Endodermal cell (in vitro differentiated cells): ENCODE measurements around the gene BRD4. TPM values are rescaled to one million over a fixed set of nuclear protein-coding genes. Genes with fewer than 3 reads are reported as not detected.

Source experiments
- DNase-seq: peaks from one replicate; pipeline ENCODE4 v3.0.0-alpha.2; 2017
- H3K27ac ChIP-seq: 2 replicates; pipeline ENCODE4 v1.5.1; 2013; ENCODE audit warnings: mild to moderate bottlenecking, low read depth, low read length, moderate library complexity
- H3K27me3 ChIP-seq: 2 replicates; pipeline ENCODE4 v1.6.1; 2013; ENCODE audit warnings: mild to moderate bottlenecking, low read length, moderate library complexity; ENCODE audit not compliant: insufficient read depth, control insufficient read depth, poor library complexity, severe bottlenecking
- H3K36me3 ChIP-seq: 2 replicates; pipeline ENCODE4 v1.7.0; 2013; ENCODE audit warnings: mild to moderate bottlenecking, low read length, moderate library complexity; ENCODE audit not compliant: control insufficient read depth, insufficient read depth
- H3K4me1 ChIP-seq: one replicate; pipeline ENCODE4 v1.7.0; 2013; ENCODE audit warnings: low read length; ENCODE audit not compliant: control insufficient read depth, insufficient read depth
- H3K4me3 ChIP-seq: 2 replicates; pipeline ENCODE4 v1.5.1; 2013; ENCODE audit warnings: mild to moderate bottlenecking, low read length, moderate library complexity
- H3K9ac ChIP-seq: 2 replicates; pipeline ENCODE4 v1.6.1; 2013; ENCODE audit warnings: mild to moderate bottlenecking, low read length, moderate library complexity; ENCODE audit not compliant: poor library complexity, severe bottlenecking; ENCODE audit errors: extremely low read depth
- H3K9me3 ChIP-seq: 2 replicates; pipeline ENCODE4 v1.6.1; 2013; ENCODE audit warnings: mild to moderate bottlenecking, low read length, moderate library complexity; ENCODE audit not compliant: control insufficient read depth
- H3K27ac Mint-ChIP-seq: 2 replicates; pipeline ENCODE4 v1.8.0; 2020; ENCODE audit warnings: mixed read lengths
- H3K27me3 Mint-ChIP-seq: 2 replicates; pipeline ENCODE4 v1.8.0; 2021; ENCODE audit warnings: mild to moderate bottlenecking, mixed read lengths; ENCODE audit not compliant: insufficient read depth
- H3K36me3 Mint-ChIP-seq: 2 replicates; pipeline ENCODE4 v1.8.0; 2020; ENCODE audit warnings: low read depth, mixed read lengths
- H3K4me1 Mint-ChIP-seq: 2 replicates; pipeline ENCODE4 v1.8.0; 2020; ENCODE audit warnings: mixed read lengths
- H3K4me3 Mint-ChIP-seq: 2 replicates; pipeline ENCODE4 v1.8.0; 2020; ENCODE audit warnings: mild to moderate bottlenecking, moderate library complexity, mixed read lengths
- H3K9me3 Mint-ChIP-seq: 2 replicates; pipeline ENCODE4 v1.8.0; 2020; ENCODE audit warnings: mild to moderate bottlenecking, mixed read lengths
- CTCF ChIP-seq: fragments of 200-600 bp; sonication (generic); conservative IDR thresholded peaks from 2 replicates; pipeline ENCODE4 v1.5.0; 2021; ENCODE audit warnings: antibody characterized with exemption, mild to moderate bottlenecking
- WGBS, 2 experiments: methylation state at CpG; one replicate each; pipeline versions ENCODE4 v1.1.5 to v1.1.7; 2013; ENCODE audit warnings: missing lambda C conversion rate in 2 of 2, mixed read lengths in 1 of 2; ENCODE audit not compliant: insufficient coverage in 1 of 2, insufficient read length in 1 of 2; 5-methylcytosine and 5-hydroxymethylcytosine counted together
- total RNA-seq, 2 donors: library from RNA; stranded (reverse); fragmentation: NEBNext Ultra II Directional in 1 of 2; extraction: Animal tissue kit (Norgen Biotek cat#: 25700) in 1 of 2; gene quantifications; 2 replicates in 1 of 2; 3 replicates in 1 of 2; pipeline ENCODE4 v1.2.1, GENCODE V29; 2021

The BRD4 gene
- total RNA-seq, 2 donors from 2014 or later, result 149 to 156 TPM

GRCh38 chr19:15298847-15299567 is 33.3 kb downstream of the BRD4 start:
- DNase-seq, result no peak

GRCh38 chr19:15297416-15298224 is 34.7 kb downstream of the BRD4 start:
- Histone ChIP-seq H3K9ac (no peak overlapping the region), H3K4me1 (peaks cover 23% of the 10 kb centered on the region), H3K4me3 (no peak overlapping the region), H3K36me3 (peaks cover 8% of the 10 kb centered on the region), H3K27ac (peak overlapping the region; percentile 26), H3K27me3 (no peaks in the 10 kb centered on the region), H3K9me3 (no peaks in the 10 kb centered on the region)
- Mint-ChIP-seq H3K4me1 (peaks cover 59% of the 10 kb centered on the region), H3K9me3 (no peaks in the 10 kb centered on the region), H3K27ac (peak overlapping the region; percentile 78), H3K36me3 (peaks cover 12% of the 10 kb centered on the region), H3K4me3 (peak overlapping the region; percentile 30), H3K27me3 (no peaks in the 10 kb centered on the region)
- peak; percentile 34 for TF ChIP-seq CTCF
- 92 to 93% methylated on average over 9 to 10 of the region's 10 CpGs for WGBS, 2 experiments
- DNase-seq, result no peak

More at GRCh38 chr19:15298847-15299567, 33.3 kb downstream of the BRD4 start:
- TF ChIP-seq CTCF, result no peak
- peak overlapping the region; percentile 25 for H3K27ac ChIP-seq
- no peak overlapping the region for H3K4me3 Mint-ChIP-seq
- H3K36me3 Mint-ChIP-seq, result peaks cover 12% of the 10 kb centered on the region
- WGBS, 2 experiments, result 80 to 96% methylated on average over 5 to 7 of the region's 7 CpGs
- H3K36me3 ChIP-seq, result peaks cover 8% of the 10 kb centered on the region
- peak overlapping the region; percentile 64 for H3K27ac Mint-ChIP-seq
- H3K9ac ChIP-seq, result no peak overlapping the region
- no peaks in the 10 kb centered on the region for H3K9me3 Mint-ChIP-seq
- no peak overlapping the region for H3K4me3 ChIP-seq
- H3K27me3 Mint-ChIP-seq, result no peaks in the 10 kb centered on the region
- peaks cover 56% of the 10 kb centered on the region for H3K4me1 Mint-ChIP-seq
- peaks cover 20% of the 10 kb centered on the region for H3K4me1 ChIP-seq
- no peaks in the 10 kb centered on the region for H3K27me3 ChIP-seq
- no peaks in the 10 kb centered on the region for H3K9me3 ChIP-seq

GRCh38 chr19:15296841-15297415 is 35.4 kb downstream of the BRD4 start:
- Histone ChIP-seq H3K4me1 (peaks cover 23% of the 10 kb centered on the region), H3K27me3 (no peaks in the 10 kb centered on the region), H3K27ac (peak overlapping the region; percentile 26), H3K9ac (no peak overlapping the region), H3K36me3 (peaks cover 8% of the 10 kb centered on the region), H3K9me3 (no peaks in the 10 kb centered on the region), H3K4me3 (no peak overlapping the region)
- Mint-ChIP-seq H3K36me3 (peaks cover 12% of the 10 kb centered on the region), H3K4me3 (peak overlapping the region; percentile 30), H3K4me1 (peaks cover 63% of the 10 kb centered on the region), H3K27ac (peak overlapping the region; percentile 78), H3K27me3 (no peaks in the 10 kb centered on the region), H3K9me3 (no peaks in the 10 kb centered on the region)
- 85 to 89% methylated on average over 6 to 7 of the region's 7 CpGs for WGBS, 2 experiments
- TF ChIP-seq CTCF, result no peak
- no peak for DNase-seq
